CD8-positive, alpha-beta memory T cell (primary cell): Measurements from ENCODE around the gene CTXN3. TPM values are rescaled to one million over a fixed set of nuclear protein-coding genes. Genes with fewer than 3 reads are reported as not detected.

Experiments used
- CTCF ChIA-PET: fragments of 350-600 bp; sonication (Branson Sonifier 250); formaldehyde crosslinking; loops from one replicate; lab custom pipeline; 2021; ENCODE audit warnings: antibody characterized with exemption; lab: Charles Lee
- POLR2A ChIA-PET: fragments of 350-600 bp; sonication (Branson Sonifier 250); formaldehyde crosslinking; loops from one replicate; lab custom pipeline; 2021; ENCODE audit warnings: antibody characterized with exemption; lab: Charles Lee
- DNase-seq, 5 donors: peaks; one replicate each; pipeline versions ENCODE4 v3.0.0 to v3.0.0-alpha.2; 2020 to 2022; ENCODE audit warnings: mixed read lengths in 1 of 5
- H3K27ac ChIP-seq: one replicate; pipeline ENCODE4 v1.7.0; 2013; ENCODE audit warnings: low read depth, mild to moderate bottlenecking, low read length, moderate library complexity
- H3K27me3 ChIP-seq: 2 replicates; pipeline ENCODE4 v1.7.0; 2013; ENCODE audit warnings: low read length, mild to moderate bottlenecking; ENCODE audit not compliant: insufficient read depth, poor library complexity, severe bottlenecking
- H3K36me3 ChIP-seq: 2 replicates; pipeline ENCODE4 v1.7.0; 2013; ENCODE audit warnings: mild to moderate bottlenecking, low read length, moderate library complexity; ENCODE audit not compliant: insufficient read depth
- H3K4me1 ChIP-seq: 2 replicates; pipeline ENCODE4 v1.7.0; 2013; ENCODE audit warnings: mild to moderate bottlenecking, low read length, moderate library complexity; ENCODE audit not compliant: insufficient read depth
- H3K4me3 ChIP-seq: 2 replicates; pipeline ENCODE4 v1.7.0; 2013; ENCODE audit warnings: mild to moderate bottlenecking, low read length
- H3K9me3 ChIP-seq: 2 replicates; pipeline ENCODE4 v1.7.0; 2013; ENCODE audit warnings: mild to moderate bottlenecking, low read length
- H3K27ac Mint-ChIP-seq, 8 donors: one replicate each; pipeline ENCODE4 v1.8.0; 2020 to 2021; ENCODE audit warnings: mixed read lengths in 8 of 8, mild to moderate bottlenecking in 6 of 8, inconsistent platforms in 3 of 8, moderate library complexity in 3 of 8
- H3K27me3 Mint-ChIP-seq, 2 donors: one replicate each; pipeline ENCODE4 v1.8.0; 2020 to 2021; ENCODE audit warnings: mixed read lengths in 2 of 2, mild to moderate bottlenecking in 1 of 2, moderate library complexity in 1 of 2
- H3K36me3 Mint-ChIP-seq, 3 donors: one replicate each; pipeline ENCODE4 v1.8.0; 2020 to 2021; ENCODE audit warnings: mixed read lengths in 3 of 3, inconsistent platforms in 1 of 3, mild to moderate bottlenecking in 1 of 3
- H3K4me1 Mint-ChIP-seq, 3 donors: one replicate each; pipeline ENCODE4 v1.8.0; 2020 to 2021; ENCODE audit warnings: mixed read lengths in 3 of 3, inconsistent platforms in 1 of 3, mild to moderate bottlenecking in 1 of 3
- H3K4me3 Mint-ChIP-seq, 7 donors: one replicate each; pipeline ENCODE4 v1.8.0; 2020 to 2021; ENCODE audit warnings: mixed read lengths in 7 of 7, mild to moderate bottlenecking in 6 of 7, moderate library complexity in 4 of 7, inconsistent platforms in 2 of 7
- H3K9me3 Mint-ChIP-seq, 5 donors: one replicate each; pipeline ENCODE4 v1.8.0; 2020 to 2022; ENCODE audit warnings: mixed read lengths in 5 of 5, mild to moderate bottlenecking in 3 of 5, moderate library complexity in 2 of 5, inconsistent platforms in 1 of 5
- polyA plus RNA-seq: library from polyadenylated mRNA; unstranded; fragments of 300-500 nt; fragmentation: Illumina TruSeq; gene quantifications from one replicate; pipeline ENCODE4 v1.2.3, GENCODE V29; 2021
- total RNA-seq, 2 experiments: library from RNA; stranded (reverse); gene quantifications; one replicate each; pipeline ENCODE4 v1.2.3, GENCODE V29; 2021

CTXN3 gene
- total and polyA plus RNA-seq, 3 experiments from 2014 or later: not detected

- Mint-ChIP-seq H3K36me3 (no peaks in the 10 kb centered on the region), H3K27me3 (peaks cover 0 to 3% of the 10 kb centered on the region in 2 donors), H3K4me3 (no peak overlapping the region), H3K4me1 (no peaks in the 10 kb centered on the region), H3K9me3 (no peaks in the 10 kb centered on the region), H3K27ac (no peak overlapping the region)
- no peak overlapping the region for H3K4me3 ChIP-seq
- ChIA-PET CTCF (no interaction called here), POLR2A (no interaction called here)
- H3K9me3 ChIP-seq: no peaks in the 10 kb centered on the region
- no peak for DNase-seq
- H3K4me1 ChIP-seq: no peaks in the 10 kb centered on the region
- H3K27ac ChIP-seq: no peak overlapping the region
- no peaks in the 10 kb centered on the region for H3K36me3 ChIP-seq
- no peaks in the 10 kb centered on the region for H3K27me3 ChIP-seq
Observed at GRCh38 chr5:127642949-127643348, 5.9 kb upstream of the CTXN3 start.

GRCh38 chr5:127643607-127644006 lies 5.3 kb upstream of the CTXN3 start:
- H3K9me3 ChIP-seq: no peaks in the 10 kb centered on the region
- ChIA-PET CTCF (no interaction called here), POLR2A (no interaction called here)
- no peak overlapping the region for H3K27ac Mint-ChIP-seq
- H3K36me3 ChIP-seq: no peaks in the 10 kb centered on the region
- H3K4me3 ChIP-seq: no peak overlapping the region
- no peak overlapping the region for H3K4me3 Mint-ChIP-seq
- no peaks in the 10 kb centered on the region for H3K9me3 Mint-ChIP-seq
- H3K27me3 Mint-ChIP-seq: no peaks in the 10 kb centered on the region
- H3K27me3 ChIP-seq: no peaks in the 10 kb centered on the region
- DNase-seq: no peak
- H3K4me1 Mint-ChIP-seq: no peaks in the 10 kb centered on the region
- no peaks in the 10 kb centered on the region for H3K36me3 Mint-ChIP-seq
- H3K27ac ChIP-seq: no peak overlapping the region
- no peaks in the 10 kb centered on the region for H3K4me1 ChIP-seq

- POLR2A ChIA-PET: interaction anchor here (1.1 kb wide), 1 partner anchor 53 kb away, joined by 3 read pairs; no protein-coding TSS in a partner anchor
- Histone ChIP-seq H3K4me3 (no peak overlapping the region), H3K9me3 (no peaks in the 10 kb centered on the region), H3K36me3 (no peaks in the 10 kb centered on the region), H3K27ac (no peak overlapping the region), H3K4me1 (no peaks in the 10 kb centered on the region), H3K27me3 (no peaks in the 10 kb centered on the region)
- Mint-ChIP-seq H3K27me3 (no peaks in the 10 kb centered on the region), H3K36me3 (no peaks in the 10 kb centered on the region), H3K9me3 (no peaks in the 10 kb centered on the region), H3K4me1 (no peaks in the 10 kb centered on the region), H3K27ac (no peak overlapping the region), H3K4me3 (no peak overlapping the region)
- CTCF ChIA-PET: no interaction called here
- DNase-seq: no peak
Observed at GRCh38 chr5:127645300-127645726, 3.6 kb upstream of the CTXN3 start.

- H3K4me1 ChIP-seq: no peaks in the 10 kb centered on the region
- H3K36me3 Mint-ChIP-seq: no peaks in the 10 kb centered on the region
- H3K27me3 Mint-ChIP-seq: no peaks in the 10 kb centered on the region
- H3K27ac ChIP-seq: no peak overlapping the region
- H3K9me3 Mint-ChIP-seq: no peaks in the 10 kb centered on the region
- H3K4me3 ChIP-seq: no peak overlapping the region
- no peak for DNase-seq
- ChIA-PET CTCF (interaction anchor here (1.1 kb wide), 1 partner anchor 21 kb away, joined by 3 read pairs; no protein-coding TSS in a partner anchor), POLR2A (no interaction called here)
- no peaks in the 10 kb centered on the region for H3K4me1 Mint-ChIP-seq
- H3K4me3 Mint-ChIP-seq: no peak overlapping the region
- H3K9me3 ChIP-seq: no peaks in the 10 kb centered on the region
- no peaks in the 10 kb centered on the region for H3K36me3 ChIP-seq
- no peak overlapping the region for H3K27ac Mint-ChIP-seq
- no peaks in the 10 kb centered on the region for H3K27me3 ChIP-seq
Observed at GRCh38 chr5:127647361-127647958, 1.4 kb upstream of the CTXN3 start.

- H3K4me3 ChIP-seq: no peak overlapping the region
Observed at GRCh38 chr5:127650022-127650421, 1.1 kb downstream of the CTXN3 start.

GRCh38 chr5:127650649-127651048 lies 1.8 kb downstream of the CTXN3 start:
- H3K9me3 Mint-ChIP-seq: no peaks in the 10 kb centered on the region
- peaks cover 0 to 3% of the 10 kb centered on the region in 2 donors for H3K27me3 Mint-ChIP-seq
- H3K36me3 Mint-ChIP-seq: no peaks in the 10 kb centered on the region
- Histone ChIP-seq H3K27me3 (no peaks in the 10 kb centered on the region), H3K27ac (no peak overlapping the region), H3K4me1 (no peaks in the 10 kb centered on the region), H3K9me3 (no peaks in the 10 kb centered on the region), H3K36me3 (no peaks in the 10 kb centered on the region), H3K4me3 (no peak overlapping the region)
- no peak for DNase-seq
- no peak overlapping the region for H3K4me3 Mint-ChIP-seq
- H3K4me1 Mint-ChIP-seq: no peaks in the 10 kb centered on the region
- ChIA-PET CTCF (no interaction called here), POLR2A (no interaction called here)
- H3K27ac Mint-ChIP-seq: no peak overlapping the region

More at GRCh38 chr5:127650022-127650421, 1.1 kb downstream of the CTXN3 start:
- Mint-ChIP-seq H3K27me3 (peaks cover 0 to 3% of the 10 kb centered on the region in 2 donors), H3K36me3 (no peaks in the 10 kb centered on the region), H3K4me1 (no peaks in the 10 kb centered on the region), H3K27ac (no peak overlapping the region), H3K9me3 (no peaks in the 10 kb centered on the region), H3K4me3 (no peak overlapping the region)
- DNase-seq: no peak
- ChIA-PET POLR2A (no interaction called here), CTCF (no interaction called here)
- H3K36me3 ChIP-seq: no peaks in the 10 kb centered on the region
- H3K27ac ChIP-seq: no peak overlapping the region
- H3K27me3 ChIP-seq: no peaks in the 10 kb centered on the region
- H3K9me3 ChIP-seq: no peaks in the 10 kb centered on the region
- H3K4me1 ChIP-seq: no peaks in the 10 kb centered on the region

- ChIA-PET POLR2A (no interaction called here), CTCF (no interaction called here)
- no peaks in the 10 kb centered on the region for H3K9me3 Mint-ChIP-seq
- no peak overlapping the region for H3K4me3 Mint-ChIP-seq
- H3K27me3 Mint-ChIP-seq: peaks cover 4 to 10% of the 10 kb centered on the region in 2 donors
- H3K27ac Mint-ChIP-seq: no peak overlapping the region
- no peaks in the 10 kb centered on the region for H3K4me1 ChIP-seq
- H3K27me3 ChIP-seq: no peaks in the 10 kb centered on the region
- DNase-seq: no peak
- H3K36me3 ChIP-seq: no peaks in the 10 kb centered on the region
- no peaks in the 10 kb centered on the region for H3K4me1 Mint-ChIP-seq
- no peaks in the 10 kb centered on the region for H3K9me3 ChIP-seq
- H3K36me3 Mint-ChIP-seq: no peaks in the 10 kb centered on the region
- H3K4me3 ChIP-seq: no peak overlapping the region
- no peak overlapping the region for H3K27ac ChIP-seq
Observed at GRCh38 chr5:127652952-127653611, 4.2 kb downstream of the CTXN3 start.

GRCh38 chr5:127656825-127657224 lies 7.9 kb downstream of the CTXN3 start:
- ChIA-PET POLR2A (interaction anchor here (0.5 kb wide), 1 partner anchor 1617 kb away, joined by 5 read pairs; no protein-coding TSS in a partner anchor), CTCF (no interaction called here)
- H3K27ac ChIP-seq: no peak overlapping the region
- Mint-ChIP-seq H3K4me1 (no peaks in the 10 kb centered on the region), H3K4me3 (no peak overlapping the region), H3K9me3 (peaks cover 0 to 2% (median 0%) of the 10 kb centered on the region in 5 donors), H3K36me3 (no peaks in the 10 kb centered on the region), H3K27me3 (peaks cover 6 to 10% of the 10 kb centered on the region in 2 donors), H3K27ac (peak overlapping the region in 1 of 8 donors; percentile 76)
- DNase-seq: no peak
- no peak overlapping the region for H3K4me3 ChIP-seq
- H3K9me3 ChIP-seq: no peaks in the 10 kb centered on the region
- no peaks in the 10 kb centered on the region for H3K27me3 ChIP-seq
- H3K36me3 ChIP-seq: no peaks in the 10 kb centered on the region
- H3K4me1 ChIP-seq: no peaks in the 10 kb centered on the region
